Measurements from ENCODE around the gene TAF8. TPM values are rescaled to one million over a fixed set of nuclear protein-coding genes. Genes with fewer than 3 reads are reported as not detected.

TAF8 gene
- total RNA-seq, 2 experiments from 2014 or later: 40.0 to 42.3 TPM

GRCh38 chr6:42128460-42129359, 78.4 kb downstream of the TAF8 start:
- H3K27me3 Mint-ChIP-seq: no peaks in the 10 kb centered on the region
- ATAC-seq (no peak), DNase-seq (no peak)
- H3K9me3 Mint-ChIP-seq: no peaks in the 10 kb centered on the region
- no peaks in the 10 kb centered on the region for H3K36me3 Mint-ChIP-seq (ENCODE audit: low read depth)
- no peak for TF ChIP-seq CTCF (IDR thresholded peaks at IDR 0.05)
- ChIA-PET CTCF (interaction anchor here (0.8 to 2.9 kb wide), 3 partner anchors 24 to 45 kb away, joined by 3 to 14 read pairs (median 3); partner anchors contain the start of gene GUCA1A), POLR2A (interaction anchor here (1.7 kb wide), 1 partner anchor 24 kb away, joined by 3 read pairs; no protein-coding TSS in a partner anchor)
- no peaks in the 10 kb centered on the region for H3K4me1 Mint-ChIP-seq (ENCODE audit: low read depth)
- no peak overlapping the region for H3K4me3 Mint-ChIP-seq
- intact Hi-C loops (cut with micrococcal nuclease): no loop called here
- no peak overlapping the region for H3K27ac Mint-ChIP-seq

- no peaks in the 10 kb centered on the region for H3K4me1 Mint-ChIP-seq (ENCODE audit: low read depth)
- no peak for TF ChIP-seq CTCF (IDR thresholded peaks at IDR 0.05)
- POLR2A ChIA-PET: interaction anchor here (1.7 kb wide), 1 partner anchor 25 kb away, joined by 3 read pairs; no protein-coding TSS in a partner anchor
- no peaks in the 10 kb centered on the region for H3K27me3 Mint-ChIP-seq
- DNase-seq (no peak), ATAC-seq (no peak)
- intact Hi-C loops (cut with micrococcal nuclease): no loop called here
- H3K4me3 Mint-ChIP-seq: no peak overlapping the region
- no peaks in the 10 kb centered on the region for H3K9me3 Mint-ChIP-seq
- CTCF ChIA-PET: interaction anchor here (0.6 to 2.9 kb wide), 2 partner anchors 14 to 25 kb away, joined by 3 to 14 read pairs; no protein-coding TSS in a partner anchor
- H3K27ac Mint-ChIP-seq: no peak overlapping the region
- no peaks in the 10 kb centered on the region for H3K36me3 Mint-ChIP-seq (ENCODE audit: low read depth)
Observed at GRCh38 chr6:42129360-42129676, 79.0 kb downstream of the TAF8 start.

- Mint-ChIP-seq H3K36me3 (ENCODE audit: low read depth) (no peaks in the 10 kb centered on the region), H3K4me3 (no peak overlapping the region), H3K9me3 (no peaks in the 10 kb centered on the region), H3K27ac (no peak overlapping the region), H3K27me3 (no peaks in the 10 kb centered on the region), H3K4me1 (ENCODE audit: low read depth) (peaks cover 3% of the 10 kb centered on the region)
- POLR2A ChIA-PET: no interaction called here
- DNase-seq (no peak), ATAC-seq (no peak)
- intact Hi-C loops (cut with micrococcal nuclease): no loop called here
- TF ChIP-seq CTCF (IDR thresholded peaks at IDR 0.05): no peak
- CTCF ChIA-PET: interaction anchor here (4.3 kb wide), 1 partner anchor 27 kb away, joined by 16 read pairs; no protein-coding TSS in a partner anchor
Observed at GRCh38 chr6:42131531-42131930, 81.2 kb downstream of the TAF8 start.

GRCh38 chr6:42133926-42134325, 83.6 kb downstream of the TAF8 start:
- Mint-ChIP-seq H3K4me3 (no peak overlapping the region), H3K36me3 (ENCODE audit: low read depth) (no peaks in the 10 kb centered on the region), H3K4me1 (ENCODE audit: low read depth) (peaks cover 11% of the 10 kb centered on the region), H3K9me3 (no peaks in the 10 kb centered on the region), H3K27ac (no peak overlapping the region), H3K27me3 (no peaks in the 10 kb centered on the region)
- DNase-seq: no peak
- no peak for TF ChIP-seq CTCF (IDR thresholded peaks at IDR 0.05)
- CTCF ChIA-PET: interaction anchor here (4.3 kb wide), 1 partner anchor 30 kb away, joined by 16 read pairs; no protein-coding TSS in a partner anchor
- POLR2A ChIA-PET: no interaction called here
- no peak for ATAC-seq
- intact Hi-C loops (cut with micrococcal nuclease): no loop called here

- no peak for TF ChIP-seq CTCF (IDR thresholded peaks at IDR 0.05)
- H3K4me3 Mint-ChIP-seq: no peak overlapping the region
- H3K4me1 Mint-ChIP-seq (ENCODE audit: low read depth): peaks cover 11% of the 10 kb centered on the region
- CTCF ChIA-PET: no interaction called here
- no peak overlapping the region for H3K27ac Mint-ChIP-seq
- POLR2A ChIA-PET: no interaction called here
- intact Hi-C loops (cut with micrococcal nuclease): no loop called here
- no peaks in the 10 kb centered on the region for H3K9me3 Mint-ChIP-seq
- no peak for DNase-seq
- ATAC-seq: no peak
- peaks cover under 1% of the 10 kb centered on the region for H3K27me3 Mint-ChIP-seq
- H3K36me3 Mint-ChIP-seq (ENCODE audit: low read depth): no peaks in the 10 kb centered on the region
Observed at GRCh38 chr6:42135161-42135560, 84.8 kb downstream of the TAF8 start.

All from activated CD8-positive, alpha-beta T cell treated with anti-CD3 and anti-CD28 coated beads for 36 hours (primary cell).